MM.1S (cell line): ENCODE measurements around the gene CPT1B.

Experiments used
- DNase-seq: peaks from one replicate; pipeline ENCODE4 v3.0.0-alpha.2; 2015
- H2AFZ ChIP-seq: fragments of 300-600 bp; sonication (generic); 2 replicates; pipeline ENCODE4 v1.6.0; 2016; ENCODE audit warnings: antibody characterized with exemption, low read length
- H3F3A ChIP-seq: fragments of 300-600 bp; sonication (generic); 2 replicates; pipeline ENCODE4 v1.6.1; 2016; ENCODE audit warnings: mild to moderate bottlenecking, antibody characterized with exemption, low read length, moderate library complexity, mixed read lengths; ENCODE audit not compliant: insufficient read depth
- H3K27ac ChIP-seq: fragments of 300-600 bp; sonication (generic); 2 replicates; pipeline ENCODE4 v1.5.1; 2016; ENCODE audit warnings: mild to moderate bottlenecking, low read length
- H3K27me3 ChIP-seq: fragments of 300-600 bp; sonication (generic); replicated peaks from 2 replicates; pipeline ENCODE4 v1.6.0; 2016; ENCODE audit warnings: low read length; ENCODE audit not compliant: insufficient read depth
- H3K36me3 ChIP-seq: fragments of 300-600 bp; sonication (generic); replicated peaks from 2 replicates; pipeline ENCODE4 v1.6.1; 2016; ENCODE audit warnings: mild to moderate bottlenecking, low read length, mixed read lengths; ENCODE audit not compliant: insufficient read depth
- H3K4me1 ChIP-seq: fragments of 300-600 bp; sonication (generic); 2 replicates; pipeline ENCODE4 v1.6.1; 2016; ENCODE audit warnings: low read length, mixed read lengths
- H3K4me2 ChIP-seq: fragments of 300-600 bp; sonication (generic); 2 replicates; pipeline ENCODE4 v1.6.0; 2016; ENCODE audit warnings: low read depth, low read length
- H3K4me3 ChIP-seq: fragments of 300-600 bp; sonication (generic); 2 replicates; pipeline ENCODE4 v1.5.1; 2016; ENCODE audit warnings: low read length, mixed read lengths
- H3K79me2 ChIP-seq: fragments of 300-600 bp; sonication (generic); 2 replicates; pipeline ENCODE4 v1.6.1; 2016; ENCODE audit warnings: mixed run types, low read length, mixed read lengths
- H3K9ac ChIP-seq: fragments of 300-600 bp; sonication (generic); 2 replicates; pipeline ENCODE4 v1.6.1; 2016; ENCODE audit warnings: low read length, mixed read lengths
- H3K9me2 ChIP-seq: fragments of 300-600 bp; sonication (generic); replicated peaks from 2 replicates; pipeline ENCODE4 v1.6.1; 2016; ENCODE audit warnings: mild to moderate bottlenecking, low read length, mixed read lengths; ENCODE audit not compliant: insufficient read depth
- H3K9me3 ChIP-seq: fragments of 300-600 bp; sonication (generic); replicated peaks from 2 replicates; pipeline ENCODE4 v1.6.1; 2016; ENCODE audit warnings: mild to moderate bottlenecking, low read length, mixed read lengths; ENCODE audit not compliant: insufficient read depth
- H4K20me1 ChIP-seq: fragments of 300-600 bp; sonication (generic); 2 replicates; pipeline ENCODE4 v1.6.1; 2016; ENCODE audit warnings: mild to moderate bottlenecking, low read length, moderate library complexity, mixed read lengths; ENCODE audit not compliant: insufficient read depth
- EZH2 ChIP-seq: fragments of 300-600 bp; sonication (generic); optimal IDR thresholded peaks from 2 replicates; pipeline ENCODE3; 2017; ENCODE audit warnings: low read depth, mild to moderate bottlenecking, antibody characterized with exemption, low read length, mixed read lengths
- EZH2phosphoT487 ChIP-seq: fragments of 300-600 bp; sonication (generic); IDR thresholded peaks from 2 replicates; pipeline ENCODE4 v1.6.1; 2018; ENCODE audit warnings: antibody characterized with exemption, low read length
- TF ChIP-seq, protein P1 (sequence below): fragments of 300-600 bp; sonication (generic); IDR thresholded peaks from 2 replicates; pipeline ENCODE4 v1.5.1; 2016; ENCODE audit warnings: antibody characterized with exemption, low read length, mixed read lengths

CPT1B gene

DNA sequence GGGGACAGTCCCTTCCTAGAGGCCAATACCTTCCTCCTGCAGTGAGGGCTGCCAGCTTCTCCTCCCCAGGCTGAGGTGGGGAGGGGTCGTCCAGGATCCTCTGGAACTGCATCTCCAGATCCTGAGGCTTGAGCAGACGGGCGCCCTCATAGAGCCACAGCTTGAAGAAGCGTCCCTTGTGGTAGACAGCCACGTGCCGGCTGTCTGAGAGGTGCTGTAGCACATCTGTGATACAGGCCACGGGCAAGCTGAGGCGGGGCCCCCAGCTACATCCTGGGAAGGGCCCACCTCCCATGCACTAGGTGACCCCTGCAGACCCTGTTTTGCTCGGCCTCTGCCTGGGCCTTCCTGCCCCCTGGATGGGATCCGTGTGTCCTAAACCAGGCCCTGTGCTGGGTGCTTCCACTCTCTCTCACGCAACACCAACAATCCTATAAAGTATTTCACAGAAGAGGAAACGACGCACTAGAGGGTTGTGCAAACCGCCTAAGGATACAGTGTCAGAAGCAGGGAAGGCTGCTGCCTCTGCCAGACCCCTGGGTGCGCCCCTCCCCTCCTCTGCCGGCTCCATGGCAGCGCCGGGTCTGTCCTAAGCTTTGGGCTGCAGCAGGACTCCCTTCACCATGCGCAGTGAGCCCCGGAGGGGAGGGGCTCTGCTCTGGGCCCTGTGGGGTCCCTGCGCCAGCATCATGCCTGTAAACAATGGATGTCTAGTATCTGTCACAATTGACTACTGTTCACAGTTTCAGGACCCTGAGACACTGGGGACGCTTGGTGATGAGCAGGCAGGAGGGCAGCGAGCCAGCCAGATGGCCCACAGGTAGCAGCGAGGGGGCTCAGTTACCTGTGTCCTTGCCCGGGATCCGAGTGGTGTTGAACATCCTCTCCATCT, 4.5 kb downstream of the CPT1B start:
- Histone ChIP-seq H3K36me3 (no peaks in the 10 kb centered on the region), H4K20me1 (no peaks in the 10 kb centered on the region)

DNA sequence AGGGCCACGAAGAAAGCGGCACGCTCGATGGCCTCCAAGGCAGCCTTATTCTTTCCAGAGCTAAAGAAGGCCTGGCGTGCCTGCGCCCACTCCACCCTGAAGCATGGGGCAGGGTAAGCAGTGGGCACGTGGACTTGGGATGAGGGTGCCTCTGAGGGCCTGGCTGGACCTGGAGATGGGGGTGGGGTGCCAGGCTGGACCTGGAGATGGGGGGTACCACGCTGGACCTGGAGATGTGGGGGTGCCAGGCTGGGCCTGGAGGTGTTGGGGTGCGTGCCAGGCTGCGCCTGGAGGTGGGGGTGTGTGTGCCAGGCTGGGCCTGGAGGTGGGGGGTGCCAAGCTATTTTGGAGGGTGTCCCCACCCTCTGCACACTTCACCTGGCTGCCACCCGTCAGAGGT, 5.3 kb downstream of the CPT1B start:
- no peak for TF ChIP-seq EZH2phosphoT487
- no peak for TF ChIP-seq EZH2
- TF ChIP-seq, protein P1, sequence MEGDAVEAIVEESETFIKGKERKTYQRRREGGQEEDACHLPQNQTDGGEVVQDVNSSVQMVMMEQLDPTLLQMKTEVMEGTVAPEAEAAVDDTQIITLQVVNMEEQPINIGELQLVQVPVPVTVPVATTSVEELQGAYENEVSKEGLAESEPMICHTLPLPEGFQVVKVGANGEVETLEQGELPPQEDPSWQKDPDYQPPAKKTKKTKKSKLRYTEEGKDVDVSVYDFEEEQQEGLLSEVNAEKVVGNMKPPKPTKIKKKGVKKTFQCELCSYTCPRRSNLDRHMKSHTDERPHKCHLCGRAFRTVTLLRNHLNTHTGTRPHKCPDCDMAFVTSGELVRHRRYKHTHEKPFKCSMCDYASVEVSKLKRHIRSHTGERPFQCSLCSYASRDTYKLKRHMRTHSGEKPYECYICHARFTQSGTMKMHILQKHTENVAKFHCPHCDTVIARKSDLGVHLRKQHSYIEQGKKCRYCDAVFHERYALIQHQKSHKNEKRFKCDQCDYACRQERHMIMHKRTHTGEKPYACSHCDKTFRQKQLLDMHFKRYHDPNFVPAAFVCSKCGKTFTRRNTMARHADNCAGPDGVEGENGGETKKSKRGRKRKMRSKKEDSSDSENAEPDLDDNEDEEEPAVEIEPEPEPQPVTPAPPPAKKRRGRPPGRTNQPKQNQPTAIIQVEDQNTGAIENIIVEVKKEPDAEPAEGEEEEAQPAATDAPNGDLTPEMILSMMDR = no peak

More for the DNA sequence above, 4.5 kb downstream of the CPT1B start:
- Histone ChIP-seq H3F3A (no peaks in the 10 kb centered on the region), H2AFZ (no peak overlapping the region), H3K9ac (no peak overlapping the region), H3K9me2 (no peaks in the 10 kb centered on the region), H3K27ac (no peak overlapping the region), H3K4me2 (no peak overlapping the region), H3K4me3 (no peak overlapping the region), H3K79me2 (no peaks in the 10 kb centered on the region), H3K4me1 (no peaks in the 10 kb centered on the region), H3K27me3 (no peaks in the 10 kb centered on the region), H3K9me3 (no peaks in the 10 kb centered on the region)
- no peak for DNase-seq
- TF ChIP-seq, protein P1 = no peak

DNA sequence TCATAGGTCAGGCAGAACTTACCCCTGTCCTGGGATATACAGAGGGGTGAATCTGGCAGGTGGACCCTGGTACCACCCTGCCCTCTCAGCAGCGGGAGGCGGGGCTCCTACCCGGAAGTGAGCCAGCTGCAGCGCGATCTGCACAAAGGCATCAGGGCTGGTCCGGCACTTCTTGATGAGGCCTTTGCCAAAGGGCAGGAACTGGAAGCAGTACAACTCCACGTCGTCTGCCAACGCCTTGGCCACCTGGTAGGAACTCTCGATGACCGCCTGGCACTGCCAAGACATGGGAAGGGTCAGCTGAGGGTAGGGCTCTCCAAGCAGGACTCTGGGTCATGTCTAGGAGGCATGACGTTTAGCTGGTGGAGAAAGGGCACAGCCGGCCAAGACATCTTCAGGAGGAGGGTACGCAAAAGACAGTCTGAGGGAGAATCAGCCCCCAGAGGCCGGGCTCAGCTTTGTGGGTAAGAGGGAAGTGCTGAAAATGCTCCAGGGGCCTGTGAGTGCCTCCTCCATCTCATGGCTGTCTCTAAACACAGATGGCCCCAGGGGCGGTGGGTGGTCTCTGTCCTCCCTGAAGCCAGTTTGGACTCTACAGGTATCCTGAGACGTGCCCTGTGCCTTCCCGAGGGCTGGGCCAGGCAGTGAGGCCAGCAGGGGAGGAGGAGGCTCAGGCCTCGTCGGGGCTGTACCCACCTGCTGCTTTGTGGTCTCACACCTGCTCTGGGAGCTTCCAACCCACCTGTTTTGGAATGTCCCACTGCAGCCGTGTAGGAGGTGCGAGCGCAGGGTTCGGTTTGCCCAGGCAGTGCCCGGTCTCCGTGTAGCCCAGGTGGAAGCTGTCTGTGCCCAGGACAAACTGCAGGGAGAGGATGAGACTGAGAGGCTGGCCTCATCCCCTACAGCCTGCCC, 6.7 kb downstream of the CPT1B start:
- H3K27ac ChIP-seq = no peak overlapping the region
- H3F3A ChIP-seq = no peaks in the 10 kb centered on the region
- no peak overlapping the region for H3K4me2 ChIP-seq
- H2AFZ ChIP-seq = no peak overlapping the region
- no peak for DNase-seq
- H3K9me2 ChIP-seq = no peaks in the 10 kb centered on the region
- TF ChIP-seq, protein P1 = no peak
- no peak for TF ChIP-seq EZH2phosphoT487
- TF ChIP-seq EZH2 = no peak
- no peaks in the 10 kb centered on the region for H4K20me1 ChIP-seq
- no peaks in the 10 kb centered on the region for H3K4me1 ChIP-seq
- no peak overlapping the region for H3K9ac ChIP-seq
- no peak overlapping the region for H3K4me3 ChIP-seq
- no peaks in the 10 kb centered on the region for H3K36me3 ChIP-seq
- H3K9me3 ChIP-seq = no peaks in the 10 kb centered on the region
- H3K79me2 ChIP-seq = no peaks in the 10 kb centered on the region
- H3K27me3 ChIP-seq = no peaks in the 10 kb centered on the region

More for the DNA sequence above, 5.3 kb downstream of the CPT1B start:
- H4K20me1 ChIP-seq = no peaks in the 10 kb centered on the region
- H3K4me1 ChIP-seq = no peaks in the 10 kb centered on the region
- no peak for DNase-seq
- H2AFZ ChIP-seq = no peak overlapping the region
- no peaks in the 10 kb centered on the region for H3K79me2 ChIP-seq
- H3K27ac ChIP-seq = no peak overlapping the region
- H3K36me3 ChIP-seq = no peaks in the 10 kb centered on the region
- no peak overlapping the region for H3K4me2 ChIP-seq
- H3F3A ChIP-seq = no peaks in the 10 kb centered on the region
- H3K9me3 ChIP-seq = no peaks in the 10 kb centered on the region
- H3K4me3 ChIP-seq = no peak overlapping the region
- H3K27me3 ChIP-seq = no peaks in the 10 kb centered on the region
- H3K9ac ChIP-seq = no peak overlapping the region
- no peaks in the 10 kb centered on the region for H3K9me2 ChIP-seq
